Suprapubic skin (tissue), 4 donors: ENCODE results near the gene XRCC5. TPM values are rescaled to one million over a fixed set of nuclear protein-coding genes. Genes with fewer than 3 reads are reported as not detected.

ENCODE experiments used
- DNase-seq, 2 donors: peaks; one replicate each; pipeline ENCODE4 v3.0.0-alpha.2; 2019; ENCODE audit warnings: low spot score in 2 of 2
- H3K27ac ChIP-seq: fragments of 200-600 bp; sonication (generic); one replicate; pipeline ENCODE4 v1.5.1; 2019
- H3K27me3 ChIP-seq: fragments of 200-600 bp; sonication (generic); one replicate; pipeline ENCODE4 v1.5.1; 2019
- H3K36me3 ChIP-seq: fragments of 200-600 bp; sonication (generic); one replicate; pipeline ENCODE4 v1.5.1; 2019
- H3K4me1 ChIP-seq: fragments of 200-600 bp; sonication (generic); one replicate; pipeline ENCODE4 v1.5.1; 2019
- H3K4me3 ChIP-seq: fragments of 200-600 bp; sonication (generic); one replicate; pipeline ENCODE4 v1.5.1; 2019; ENCODE audit warnings: mild to moderate bottlenecking
- H3K9me3 ChIP-seq: fragments of 200-600 bp; sonication (generic); one replicate; pipeline ENCODE4 v1.5.1; 2019
- EP300 ChIP-seq: sonication (generic); formaldehyde crosslinking; IDR thresholded peaks from one replicate; pipeline ENCODE4 v1.6.1; 2017; ENCODE audit warnings: antibody characterized with exemption
- POLR2A ChIP-seq, 2 donors: fragments of 450-650 bp; IDR thresholded peaks; one replicate each; pipeline ENCODE4 v1.6.1; 2017; ENCODE audit warnings: antibody characterized with exemption in 2 of 2, mild to moderate bottlenecking in 2 of 2, moderate library complexity in 2 of 2
- POLR2AphosphoS5 ChIP-seq, 3 donors: sonication (generic); formaldehyde crosslinking; IDR thresholded peaks; one replicate each; pipeline ENCODE4 v1.6.1; 2017; ENCODE audit warnings: antibody characterized with exemption in 3 of 3
- WGBS: methylation state at CpG from one replicate; pipeline ENCODE4 v1.1.5; 2018; 5-methylcytosine and 5-hydroxymethylcytosine counted together
- total RNA-seq, 4 donors: library from RNA; depleted of rRNA; stranded (reverse); fragments of >200 nt; gene quantifications; one replicate each; pipeline ENCODE4 v1.1.0, GENCODE V29; 2016
- TF ChIP-seq, protein P1 (sequence below), 2 donors: fragments of 200-600 bp in 1 of 2; fragments of 450-650 bp in 1 of 2; sonication (generic) in 1 of 2; IDR thresholded peaks; one replicate each; pipeline ENCODE4 v1.5.1; 2016 to 2019; ENCODE audit warnings: antibody characterized with exemption in 2 of 2, mild to moderate bottlenecking in 1 of 2, moderate library complexity in 1 of 2

Gene XRCC5
- total RNA-seq, 4 donors from 2014 or later, result 122 to 153 (median 136) TPM

DNA sequence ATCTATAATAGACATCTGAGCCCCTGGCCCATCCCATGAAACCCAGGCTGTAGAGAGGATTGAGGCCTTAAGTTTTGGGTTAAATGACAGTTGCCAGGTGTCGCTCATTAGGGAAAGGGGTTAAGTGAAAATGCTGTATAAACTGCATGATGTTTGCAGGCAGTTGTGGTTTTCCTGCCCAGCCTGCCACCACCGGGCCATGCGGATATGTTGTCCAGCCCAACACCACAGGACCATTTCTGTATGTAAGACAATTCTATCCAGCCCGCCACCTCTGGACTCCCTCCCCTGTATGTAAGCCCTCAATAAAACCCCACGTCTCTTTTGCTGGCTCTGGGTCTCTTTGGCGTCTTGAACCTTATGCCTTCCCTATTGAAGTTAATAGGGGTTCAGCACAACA is 110.7 kb downstream of the XRCC5 start:
- Histone ChIP-seq H3K27me3 (no peaks in the 10 kb centered on the region), H3K27ac (no peak overlapping the region), H3K9me3 (no peaks in the 10 kb centered on the region), H3K36me3 (no peaks in the 10 kb centered on the region), H3K4me3 (no peak overlapping the region), H3K4me1 (no peaks in the 10 kb centered on the region)
- 87% methylated on average over 6 of the region's 6 CpGs for WGBS
- no peak for DNase-seq
- no peak for TF ChIP-seq POLR2AphosphoS5 (IDR thresholded peaks at IDR 0.05)
- no peak for TF ChIP-seq EP300

DNA sequence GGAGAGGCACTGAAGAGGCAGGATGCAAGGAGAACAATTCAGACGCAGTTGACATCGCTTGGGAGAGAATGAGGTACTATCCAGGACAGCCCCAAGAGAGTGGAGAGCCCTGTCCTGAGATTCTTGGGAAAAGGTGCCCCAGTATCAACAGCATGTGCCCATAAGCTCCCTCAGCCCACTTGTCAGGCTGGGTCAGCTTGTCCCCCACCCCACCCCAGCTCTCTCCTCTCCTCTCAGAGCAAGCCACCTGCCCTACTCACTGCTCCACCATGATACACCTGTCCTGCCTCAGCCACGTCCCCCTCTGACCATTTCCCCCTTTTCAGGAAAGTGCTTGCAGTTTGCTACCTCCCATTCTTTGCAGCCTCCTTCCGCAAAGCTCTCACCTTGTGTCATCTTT is 111.8 kb downstream of the XRCC5 start:
- Histone ChIP-seq H3K27me3 (no peaks in the 10 kb centered on the region), H3K4me1 (no peaks in the 10 kb centered on the region), H3K27ac (no peak overlapping the region), H3K4me3 (no peak overlapping the region), H3K36me3 (no peaks in the 10 kb centered on the region), H3K9me3 (no peaks in the 10 kb centered on the region)
- TF ChIP-seq, protein P1, sequence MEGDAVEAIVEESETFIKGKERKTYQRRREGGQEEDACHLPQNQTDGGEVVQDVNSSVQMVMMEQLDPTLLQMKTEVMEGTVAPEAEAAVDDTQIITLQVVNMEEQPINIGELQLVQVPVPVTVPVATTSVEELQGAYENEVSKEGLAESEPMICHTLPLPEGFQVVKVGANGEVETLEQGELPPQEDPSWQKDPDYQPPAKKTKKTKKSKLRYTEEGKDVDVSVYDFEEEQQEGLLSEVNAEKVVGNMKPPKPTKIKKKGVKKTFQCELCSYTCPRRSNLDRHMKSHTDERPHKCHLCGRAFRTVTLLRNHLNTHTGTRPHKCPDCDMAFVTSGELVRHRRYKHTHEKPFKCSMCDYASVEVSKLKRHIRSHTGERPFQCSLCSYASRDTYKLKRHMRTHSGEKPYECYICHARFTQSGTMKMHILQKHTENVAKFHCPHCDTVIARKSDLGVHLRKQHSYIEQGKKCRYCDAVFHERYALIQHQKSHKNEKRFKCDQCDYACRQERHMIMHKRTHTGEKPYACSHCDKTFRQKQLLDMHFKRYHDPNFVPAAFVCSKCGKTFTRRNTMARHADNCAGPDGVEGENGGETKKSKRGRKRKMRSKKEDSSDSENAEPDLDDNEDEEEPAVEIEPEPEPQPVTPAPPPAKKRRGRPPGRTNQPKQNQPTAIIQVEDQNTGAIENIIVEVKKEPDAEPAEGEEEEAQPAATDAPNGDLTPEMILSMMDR (IDR thresholded peaks at IDR 0.05), result no peak
- TF ChIP-seq POLR2A (IDR thresholded peaks at IDR 0.05), result no peak
- DNase-seq, result no peak
- 86% methylated on average over 4 of the region's 4 CpGs for WGBS

DNA sequence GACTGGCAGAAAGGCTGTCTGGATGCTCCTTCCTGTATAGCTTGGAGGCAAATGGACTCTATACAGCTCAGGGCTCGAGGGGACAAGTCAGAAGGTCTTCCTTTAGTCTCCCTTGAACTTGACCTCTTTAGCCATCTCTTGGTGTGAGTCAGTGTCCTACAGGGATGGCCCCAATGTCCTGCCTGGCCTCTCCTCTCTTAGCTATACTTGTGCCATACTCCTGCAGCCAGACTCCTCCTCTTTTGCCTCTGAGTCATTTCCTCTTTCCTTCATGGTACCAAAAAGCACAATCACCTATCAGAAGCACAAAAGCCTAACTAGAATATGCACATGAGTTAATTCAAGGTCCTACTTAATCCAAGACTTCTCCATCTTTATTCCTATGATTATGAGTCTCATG is 112.7 kb downstream of the XRCC5 start:
- 63% methylated on average over 1 of the region's 1 CpG for WGBS
- H3K4me3 ChIP-seq, result no peak overlapping the region
- no peaks in the 10 kb centered on the region for H3K36me3 ChIP-seq
- no peak for DNase-seq
- H3K27me3 ChIP-seq, result no peaks in the 10 kb centered on the region
- H3K9me3 ChIP-seq, result no peaks in the 10 kb centered on the region
- TF ChIP-seq POLR2A (IDR thresholded peaks at IDR 0.05) (no peak), EP300 (no peak), POLR2AphosphoS5 (IDR thresholded peaks at IDR 0.05) (no peak)
- TF ChIP-seq, protein P1 (IDR thresholded peaks at IDR 0.05), result no peak
- no peaks in the 10 kb centered on the region for H3K4me1 ChIP-seq
- no peak overlapping the region for H3K27ac ChIP-seq

DNA sequence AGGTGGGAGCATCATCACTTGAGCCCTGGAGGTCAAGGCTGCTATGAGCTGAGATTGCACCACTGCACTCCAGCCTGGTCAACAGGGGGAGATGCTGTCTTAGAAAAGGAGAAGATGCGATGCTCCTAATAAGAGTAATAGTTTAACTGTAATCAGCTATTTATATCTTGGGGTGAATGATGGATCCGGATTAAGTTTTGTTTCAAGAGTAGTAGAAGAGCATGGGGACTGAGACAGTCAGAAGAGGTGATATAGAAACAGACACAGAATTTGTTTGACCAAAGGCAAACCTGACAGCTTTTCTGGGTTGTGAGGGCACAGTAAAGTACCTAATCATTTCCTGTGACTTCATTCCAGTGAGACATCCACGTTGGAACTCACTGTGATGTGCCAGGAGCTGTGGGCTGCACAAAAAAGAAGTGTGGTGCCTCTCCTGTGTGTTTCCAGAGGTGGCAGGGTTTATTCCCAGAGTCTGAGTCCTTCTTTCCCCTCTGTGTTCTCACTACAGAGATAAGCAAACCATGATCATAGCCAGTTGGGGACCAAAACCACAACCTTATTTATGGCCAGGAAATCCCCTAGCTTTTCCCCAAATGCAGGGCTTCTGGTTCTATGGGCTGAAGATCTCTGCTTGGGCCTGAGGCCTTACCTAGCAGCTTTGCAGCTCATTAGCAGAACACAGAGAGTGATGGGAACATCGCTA is 113.7 kb downstream of the XRCC5 start:
- no peaks in the 10 kb centered on the region for H3K27me3 ChIP-seq
- no peaks in the 10 kb centered on the region for H3K9me3 ChIP-seq
- H3K4me1 ChIP-seq, result no peaks in the 10 kb centered on the region
- no peak overlapping the region for H3K4me3 ChIP-seq
- WGBS, result 58% methylated on average over 4 of the region's 4 CpGs
- H3K27ac ChIP-seq, result no peak overlapping the region
- TF ChIP-seq POLR2A (IDR thresholded peaks at IDR 0.05) (no peak), EP300 (no peak), POLR2AphosphoS5 (IDR thresholded peaks at IDR 0.05) (no peak)
- TF ChIP-seq, protein P1 (IDR thresholded peaks at IDR 0.05), result no peak
- H3K36me3 ChIP-seq, result no peaks in the 10 kb centered on the region
- DNase-seq, result no peak

DNA sequence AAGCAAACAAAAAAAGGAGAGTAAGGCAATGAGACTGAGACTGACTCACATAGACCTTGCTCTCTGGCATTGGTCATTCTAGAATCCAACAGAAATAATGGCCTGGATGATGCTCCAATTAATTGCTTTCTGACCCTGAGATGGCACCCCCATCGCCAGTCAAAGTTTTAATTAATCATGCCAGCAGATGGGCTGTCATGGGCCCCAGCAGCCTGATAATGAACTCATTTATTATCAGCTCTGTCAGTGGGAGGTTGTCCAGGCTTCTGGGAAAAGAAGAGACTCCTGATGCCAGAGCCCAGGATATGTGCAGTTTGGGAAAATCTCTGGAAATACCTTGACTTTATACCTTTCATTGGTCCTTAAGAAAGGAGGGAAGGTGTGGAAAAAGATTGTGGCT is 115.2 kb downstream of the XRCC5 start:
- Histone ChIP-seq H3K4me3 (no peak overlapping the region), H3K4me1 (no peaks in the 10 kb centered on the region), H3K36me3 (no peaks in the 10 kb centered on the region), H3K27ac (no peak overlapping the region), H3K9me3 (no peaks in the 10 kb centered on the region), H3K27me3 (no peaks in the 10 kb centered on the region)
- no peak for DNase-seq
- no peak for TF ChIP-seq EP300
- no peak for TF ChIP-seq POLR2A (IDR thresholded peaks at IDR 0.05)
- TF ChIP-seq, protein P1 (IDR thresholded peaks at IDR 0.05), result no peak
- no peak for TF ChIP-seq POLR2AphosphoS5 (IDR thresholded peaks at IDR 0.05)
- 94% methylated on average over 1 of the region's 1 CpG for WGBS
